HG03139 (cell line): Measurements from ENCODE around the gene SMNDC1.
"Not testable (repeated sequence)": the region's sequence is repeated elsewhere in the genome, so short reads cannot be mapped to it uniquely, and the experiment has no call there.

Source experiments
- ATAC-seq: cut with Tn5 transposase; IDR thresholded peaks from one replicate; pipeline ENCODE4 v1.9.1; 2021; ENCODE audit not compliant: unreplicated experiment

The SMNDC1 gene

GRCh38 chr10:110304780-110305421 lies at the start of gene SMNDC1:
Gene SMNDC1, minus strand, starts transcription at chr10:110304920. Its CDS starts 1,333 bp downstream, at chr10:110303587.
- peak; percentile 91 for ATAC-seq

GRCh38 chr10:110354322-110354766 lies 49.6 kb upstream of the SMNDC1 start:
- ATAC-seq: no peak

GRCh38 chr10:110353244-110354119 lies 48.8 kb upstream of the SMNDC1 start:
- ATAC-seq: no peak

GRCh38 chr10:110352930-110353243 lies 48.2 kb upstream of the SMNDC1 start:
- no peak for ATAC-seq

- ATAC-seq: no peak
Observed at GRCh38 chr10:110350812-110351211, 46.1 kb upstream of the SMNDC1 start.

- no peak for ATAC-seq
Observed at GRCh38 chr10:110349831-110350230, 45.1 kb upstream of the SMNDC1 start.

- no peak for ATAC-seq
Observed at GRCh38 chr10:110349386-110349785, 44.7 kb upstream of the SMNDC1 start.

- no peak for ATAC-seq
Observed at GRCh38 chr10:110348336-110348735, 43.6 kb upstream of the SMNDC1 start.

GRCh38 chr10:110346914-110347313 lies 42.2 kb upstream of the SMNDC1 start:
- ATAC-seq: no peak

GRCh38 chr10:110345286-110345685 lies 40.6 kb upstream of the SMNDC1 start:
- ATAC-seq: no peak

GRCh38 chr10:110344622-110345021 lies 39.9 kb upstream of the SMNDC1 start:
- ATAC-seq: no peak

- no peak for ATAC-seq
Observed at GRCh38 chr10:110343947-110344346, 39.2 kb upstream of the SMNDC1 start.

GRCh38 chr10:110340816-110341215 lies 36.1 kb upstream of the SMNDC1 start:
- no peak for ATAC-seq

- no peak for ATAC-seq
Observed at GRCh38 chr10:110340122-110340521, 35.4 kb upstream of the SMNDC1 start.

- ATAC-seq: no peak
Observed at GRCh38 chr10:110337906-110338305, 33.2 kb upstream of the SMNDC1 start.

GRCh38 chr10:110337401-110337800 lies 32.7 kb upstream of the SMNDC1 start:
- no peak for ATAC-seq

- ATAC-seq: no peak
Observed at GRCh38 chr10:110336111-110336721, 31.5 kb upstream of the SMNDC1 start.

- ATAC-seq: no peak
Observed at GRCh38 chr10:110335314-110336064, 30.8 kb upstream of the SMNDC1 start.

GRCh38 chr10:110334061-110334656 lies 29.4 kb upstream of the SMNDC1 start:
- ATAC-seq: no peak

- ATAC-seq: not testable (repeated sequence)
Observed at GRCh38 chr10:110331226-110331795, 26.6 kb upstream of the SMNDC1 start.
